GM18519 (cell line): ENCODE data around the gene ARSK.
A peak's percentile ranks its signal among the peaks of the same experiment; 100 is the strongest.
"Not testable (repeated sequence)": the region's sequence is repeated elsewhere in the genome, so short reads cannot be mapped to it uniquely, and the experiment has no call there.

Source experiments
- ATAC-seq: cut with Tn5 transposase; IDR thresholded peaks from one replicate; pipeline ENCODE4 v1.9.1; 2021; ENCODE audit warnings: mild to moderate bottlenecking, moderate library complexity; ENCODE audit not compliant: unreplicated experiment, low FRiP score

ARSK gene

DNA sequence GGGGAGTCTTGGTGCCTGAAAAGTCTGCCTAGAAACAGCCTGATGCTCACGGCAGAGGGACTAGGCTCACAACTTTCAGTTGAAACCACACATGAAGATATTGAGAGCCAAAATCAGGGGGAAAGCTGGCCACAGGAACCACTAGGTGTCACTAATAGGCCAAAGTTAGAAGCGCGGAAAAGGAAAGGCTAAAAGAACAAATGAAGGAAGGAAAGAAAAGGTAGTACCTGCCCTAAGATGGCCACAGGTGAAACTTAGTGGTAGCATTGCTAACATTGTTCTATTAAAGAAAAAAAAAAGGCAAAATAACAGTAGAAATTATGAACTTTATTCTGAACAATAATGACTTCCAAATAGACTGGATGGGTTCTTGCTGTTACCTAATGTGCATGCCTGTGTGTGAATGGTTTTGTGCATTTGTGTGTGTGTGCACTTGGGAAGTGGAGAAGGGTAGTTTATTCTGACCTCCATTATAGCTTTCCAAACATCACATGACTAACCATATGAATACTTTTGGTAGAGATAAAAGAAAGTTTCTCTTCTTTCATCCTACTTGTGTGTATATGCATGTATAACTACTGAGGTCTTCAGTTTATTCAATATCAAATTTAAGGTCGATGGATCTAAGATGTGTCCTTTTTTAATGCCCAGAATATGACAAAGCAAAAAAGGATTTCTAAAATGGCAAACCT is 89.6 kb downstream of the ARSK start:
- peak; percentile 37 for ATAC-seq

DNA sequence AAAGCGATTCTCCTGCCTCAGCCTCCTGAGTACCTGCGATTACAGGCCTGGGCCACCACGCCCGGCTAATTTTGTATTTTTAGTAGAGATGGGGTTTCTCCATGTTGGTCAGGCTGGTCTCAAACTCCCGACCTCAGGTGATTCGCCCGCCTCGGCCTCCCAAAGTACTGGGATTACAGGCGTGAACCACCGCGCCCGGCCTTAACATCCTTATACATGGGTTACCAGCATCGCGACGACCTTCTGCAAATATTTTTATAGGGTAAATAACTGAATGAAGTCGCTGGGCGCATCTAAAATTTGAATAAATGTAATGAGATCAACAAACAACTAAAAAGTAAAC is 91.3 kb downstream of the ARSK start:
- ATAC-seq, result not testable (repeated sequence)

DNA sequence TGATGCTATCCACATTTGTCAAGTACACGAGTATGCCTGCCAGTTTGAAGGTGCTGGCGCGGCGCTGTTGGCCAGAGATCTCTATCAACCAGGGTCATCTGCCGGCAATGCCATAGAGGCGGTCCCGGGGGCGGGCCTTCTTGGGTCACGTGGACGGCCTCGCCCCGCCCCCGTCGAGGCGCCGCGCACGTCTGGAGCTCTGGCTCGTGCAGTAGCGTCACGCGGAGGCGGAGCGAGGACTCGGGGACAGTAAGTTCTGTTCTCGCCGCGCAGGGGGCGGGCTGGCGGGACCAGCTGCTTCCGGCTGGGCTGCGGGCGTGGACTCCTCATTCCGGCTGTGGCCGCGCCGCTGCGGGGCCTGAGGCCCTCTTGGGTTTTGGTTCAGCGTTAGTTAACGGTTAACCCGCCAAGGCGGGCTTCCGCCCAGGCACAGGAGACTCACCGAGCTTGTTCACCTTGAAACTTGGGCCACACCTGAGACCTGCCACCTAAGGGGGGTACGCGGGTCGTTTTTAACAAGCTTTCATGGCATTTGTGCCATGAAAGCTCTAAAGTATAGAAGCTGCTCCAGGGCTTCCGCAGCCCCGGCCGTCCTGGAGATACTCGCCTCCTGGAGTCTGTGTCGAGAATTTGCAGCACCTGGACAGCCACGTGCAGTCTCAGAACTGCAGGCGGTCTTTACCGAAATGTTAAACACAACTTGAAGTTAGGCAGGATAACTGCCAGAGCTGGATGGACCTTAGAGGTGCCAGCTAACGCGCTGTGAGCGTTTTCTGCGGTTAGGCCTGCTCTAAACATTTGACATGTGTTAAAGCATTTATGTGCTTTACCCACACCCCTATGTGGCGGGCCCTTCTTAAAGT is 91.9 kb downstream of the ARSK start, which contains the start of gene RFESD:
TSS of gene RFESD (plus strand) at position 209 of the 863 bp plus-strand sequence. CDS start 5,495 bp downstream, outside the sequence.
- peak; percentile 94 for ATAC-seq

DNA sequence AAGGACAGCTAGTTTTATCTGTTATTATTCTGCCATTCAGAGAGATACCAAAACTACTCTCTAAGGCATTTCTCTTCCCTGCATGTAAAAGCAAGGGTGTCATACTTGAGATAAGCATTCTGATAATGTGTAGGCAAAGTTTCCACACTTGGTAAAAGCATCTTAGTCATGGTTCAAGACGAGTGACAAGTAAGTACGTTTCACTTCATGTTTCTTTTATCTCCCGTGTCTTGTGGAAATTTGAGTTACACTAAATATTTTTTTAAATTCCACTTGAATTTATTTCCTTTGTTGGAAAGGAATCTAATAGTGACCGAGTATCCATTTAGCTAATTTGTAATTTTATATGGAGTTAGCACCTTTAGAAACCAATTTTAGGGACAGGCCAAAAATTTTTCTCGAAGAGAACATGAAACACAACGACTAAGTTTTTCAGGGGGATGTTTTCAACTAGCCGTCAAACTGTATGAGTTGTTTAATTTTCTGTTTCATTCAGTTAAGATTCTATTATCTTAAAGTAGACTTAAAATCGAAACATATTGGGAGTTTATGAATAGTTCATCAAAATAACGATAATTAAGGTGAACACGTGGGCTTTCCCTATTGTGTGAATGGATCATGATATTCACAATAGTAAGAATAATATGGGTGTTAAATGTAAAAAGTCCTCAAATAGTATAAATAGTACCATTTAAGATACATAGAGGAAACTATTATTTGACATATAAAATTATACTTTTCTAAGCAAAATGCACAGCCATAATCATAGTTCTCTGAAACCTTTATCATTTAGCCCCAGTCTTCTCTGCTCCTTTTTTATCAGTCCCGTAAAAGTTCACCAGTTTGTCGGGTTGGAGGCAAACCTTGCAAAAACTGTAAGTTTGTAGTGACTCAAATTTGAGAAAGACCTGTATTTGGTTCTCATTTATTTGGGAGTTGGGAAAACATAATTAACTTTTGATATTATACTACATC is 93.3 kb downstream of the ARSK start:
- ATAC-seq, result no peak

DNA sequence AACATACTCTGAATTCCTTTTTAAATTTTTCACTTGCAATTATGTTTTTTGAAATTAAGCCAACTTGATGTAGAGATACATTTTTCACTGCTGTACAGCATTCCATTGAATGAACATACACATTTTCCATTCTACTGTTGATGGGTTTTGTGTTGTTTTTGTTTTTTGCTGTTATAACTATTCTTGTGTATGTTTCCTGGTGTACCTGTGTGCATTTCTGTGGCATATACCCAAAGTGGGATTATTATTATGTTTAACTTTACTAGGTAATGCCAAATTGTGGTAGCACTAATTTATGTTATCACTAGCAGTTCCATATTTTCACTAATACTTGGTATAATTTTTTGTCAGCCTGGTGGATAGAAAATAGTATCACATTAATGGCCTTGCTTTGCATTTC is 94.4 kb downstream of the ARSK start:
- ATAC-seq, result no peak

DNA sequence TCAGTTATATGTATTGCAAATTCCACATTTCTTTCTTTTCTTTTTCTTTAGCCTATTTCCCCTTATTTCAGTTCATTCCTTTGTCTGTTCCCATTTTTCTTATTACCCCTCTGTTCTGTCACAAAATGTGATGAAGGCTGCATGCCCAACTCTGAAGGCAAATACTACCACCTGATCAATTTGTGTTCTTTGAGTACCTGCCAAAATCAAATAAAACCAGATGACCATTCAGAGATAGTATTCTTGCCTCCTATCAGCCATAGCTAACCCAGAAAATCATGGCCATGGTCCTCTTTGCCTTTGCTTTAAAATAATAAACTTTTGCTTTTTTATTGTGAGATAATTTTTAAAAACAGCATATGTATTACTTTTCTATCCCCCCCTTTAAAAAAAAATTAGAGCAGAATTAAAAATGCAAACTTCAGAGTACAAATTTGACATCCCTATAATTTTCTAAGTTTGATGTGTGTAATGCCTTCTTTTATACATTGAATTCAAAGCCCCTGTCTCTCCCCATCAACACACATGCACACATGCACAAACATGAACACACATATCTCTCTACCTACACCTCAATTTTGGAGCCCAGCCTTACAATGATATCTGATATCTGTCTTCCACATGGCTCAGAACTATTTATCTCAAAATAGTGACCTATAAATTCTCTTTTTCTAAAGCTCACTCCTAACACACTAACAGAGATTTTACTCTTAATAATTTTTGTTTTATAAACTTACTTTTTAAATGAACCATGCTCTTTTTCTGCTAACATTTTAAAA is 95.1 kb downstream of the ARSK start:
- ATAC-seq, result no peak

DNA sequence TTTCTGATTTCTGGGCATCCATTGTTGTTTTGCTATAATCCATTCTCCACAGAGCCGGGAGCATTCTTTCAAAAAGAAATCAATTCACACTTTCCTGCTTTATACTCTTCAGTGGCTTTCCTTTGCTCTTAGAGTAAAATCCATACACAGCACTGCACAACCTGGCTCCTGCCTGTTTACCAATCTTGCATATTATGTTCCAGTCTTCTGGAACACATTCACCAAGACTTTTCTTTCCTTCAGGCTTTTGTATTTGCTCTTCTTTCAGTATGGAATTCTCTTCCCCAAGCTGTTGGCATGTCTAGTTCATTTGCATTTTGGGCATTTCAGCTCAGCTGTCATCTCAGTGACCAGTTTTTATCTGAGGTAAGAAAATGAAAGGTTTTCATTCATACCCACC is 97.9 kb downstream of the ARSK start:
- ATAC-seq, result no peak

DNA sequence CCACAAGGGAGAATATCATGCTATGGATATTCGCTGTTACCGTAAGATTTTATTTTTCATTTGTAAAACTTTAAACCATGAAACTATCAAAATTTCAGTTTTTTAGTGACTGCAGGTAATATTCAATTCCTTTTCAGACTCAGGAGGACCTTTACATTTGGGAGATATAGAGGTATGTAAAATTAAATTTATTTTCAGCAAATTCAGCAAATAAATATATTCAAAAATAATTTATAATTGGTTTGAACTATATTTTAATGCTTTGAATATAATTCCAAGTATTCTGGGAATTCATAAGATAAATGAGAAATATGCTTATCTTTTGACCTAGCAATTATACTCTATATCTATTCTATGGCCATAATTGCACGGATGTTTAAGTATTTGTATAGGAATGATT is 99.3 kb downstream of the ARSK start:
- ATAC-seq, result no peak
